ENCODE data around the gene STMN3. TPM values are rescaled to one million over a fixed set of nuclear protein-coding genes. Genes with fewer than 3 reads are reported as not detected.

STMN3 gene
- total RNA-seq: 10 to 100 TPM; 49.4 to 54.4 TPM

GRCh38 chr20:63653041-63653973 is at the start of gene STMN3:
TSS of gene STMN3 (minus strand) at chr20:63653424. CDS start at chr20:63653345, 79 bp downstream.
- DNase-seq: peak; percentile 82
- CTCF ChIA-PET: interaction anchor here (0.6 to 4.2 kb wide), 2 partner anchors 11 to 156 kb away, joined by 3 to 16 read pairs; no protein-coding TSS in a partner anchor
- peaks cover 25% of the 10 kb centered on the region for H3K4me1 Mint-ChIP-seq
- H3K9me3 Mint-ChIP-seq: no peaks in the 10 kb centered on the region
- H3K27ac Mint-ChIP-seq: peak within 1 kb of the TSS; percentile 70
- peak within 1 kb of the TSS; percentile 71 for H3K4me3 Mint-ChIP-seq
- H3K27me3 Mint-ChIP-seq: peaks cover 5% of the 10 kb centered on the region
- POLR2A ChIA-PET: no interaction called here
- no peaks in the 10 kb centered on the region for H3K36me3 Mint-ChIP-seq (ENCODE audit: low read depth)

- no peak overlapping the region for H3K27ac Mint-ChIP-seq
- CTCF ChIA-PET: interaction anchor here (0.6 to 1.3 kb wide), 3 partner anchors 62 to 165 kb away, joined by 3 to 4 read pairs (median 3); partner anchors contain the start of gene PTK6
- H3K4me3 Mint-ChIP-seq: no peak overlapping the region
- H3K4me1 Mint-ChIP-seq: peaks cover 22% of the 10 kb centered on the region
- H3K36me3 Mint-ChIP-seq (ENCODE audit: low read depth): peaks cover 23% of the 10 kb centered on the region
- no peaks in the 10 kb centered on the region for H3K9me3 Mint-ChIP-seq
- no peaks in the 10 kb centered on the region for H3K27me3 Mint-ChIP-seq
- DNase-seq: no peak
- POLR2A ChIA-PET: no interaction called here
Observed at GRCh38 chr20:63702036-63702665, 48.9 kb upstream of the STMN3 start.

DNA sequence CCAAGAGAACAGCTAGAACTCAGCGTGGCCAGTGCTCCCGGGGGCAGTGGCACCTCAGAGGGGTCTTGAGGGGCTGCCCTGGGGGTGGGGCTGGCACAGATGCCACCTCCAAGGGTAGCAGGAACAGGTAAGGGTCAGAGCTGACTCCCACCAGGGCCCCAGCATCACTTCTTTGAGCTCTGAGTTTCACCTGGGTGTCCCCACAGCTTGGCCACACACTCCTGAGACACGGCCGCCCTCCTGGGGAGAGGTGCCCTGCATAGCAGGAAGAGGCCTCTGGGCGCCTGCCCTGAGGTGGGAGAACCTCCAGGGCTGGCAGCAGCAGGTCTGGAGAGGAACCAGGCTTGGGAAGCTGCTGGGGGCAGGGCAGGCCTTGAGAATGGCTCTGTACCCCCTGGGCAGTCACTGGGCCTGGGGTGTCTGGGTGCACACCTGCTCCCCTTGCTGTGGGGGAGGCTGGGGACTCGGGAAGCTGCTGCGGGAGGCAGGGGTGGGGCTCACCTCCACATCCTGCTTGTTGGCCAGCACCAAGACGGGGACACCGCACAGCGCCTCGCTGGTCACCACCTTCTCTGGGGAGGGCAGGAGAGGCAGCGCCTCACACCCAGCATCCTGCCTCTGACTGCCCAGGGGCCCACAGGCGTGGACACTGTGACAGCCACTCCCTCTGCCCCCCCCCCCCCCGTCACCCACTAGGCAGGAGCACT is 48.3 kb upstream of the STMN3 start:
- no peak for DNase-seq
- Mint-ChIP-seq H3K4me1 (peaks cover 18% of the 10 kb centered on the region), H3K36me3 (ENCODE audit: low read depth) (peaks cover 17% of the 10 kb centered on the region), H3K4me3 (no peak overlapping the region), H3K27ac (no peak overlapping the region), H3K27me3 (no peaks in the 10 kb centered on the region), H3K9me3 (no peaks in the 10 kb centered on the region)
- ChIA-PET POLR2A (no interaction called here), CTCF (interaction anchor here (0.6 kb wide), 2 partner anchors 63 to 164 kb away, joined by 3 to 4 read pairs; partner anchors contain the start of gene PTK6)

DNA sequence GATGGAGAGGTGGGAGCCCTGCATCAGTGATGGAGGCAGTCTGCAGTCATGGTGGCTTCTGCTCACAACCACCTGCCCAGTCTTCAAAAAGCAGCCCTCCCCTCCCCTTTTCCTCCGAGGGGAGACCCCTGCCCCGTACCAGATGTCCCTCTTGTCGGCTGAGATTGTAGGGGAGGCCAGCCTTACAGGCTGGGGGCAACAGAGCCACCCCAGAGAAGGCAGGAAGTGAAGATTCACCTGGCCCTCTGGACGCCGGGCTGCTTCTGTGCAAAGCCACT is 47.8 kb upstream of the STMN3 start:
- Mint-ChIP-seq H3K36me3 (ENCODE audit: low read depth) (peaks cover 13% of the 10 kb centered on the region), H3K27ac (no peak overlapping the region), H3K4me1 (peaks cover 16% of the 10 kb centered on the region), H3K9me3 (no peaks in the 10 kb centered on the region), H3K4me3 (no peak overlapping the region), H3K27me3 (no peaks in the 10 kb centered on the region)
- ChIA-PET POLR2A (no interaction called here), CTCF (no interaction called here)
- no peak for DNase-seq

GRCh38 chr20:63700199-63701050 is 47.2 kb upstream of the STMN3 start:
- POLR2A ChIA-PET: no interaction called here
- no peak for DNase-seq
- no peaks in the 10 kb centered on the region for H3K27me3 Mint-ChIP-seq
- H3K36me3 Mint-ChIP-seq (ENCODE audit: low read depth): peaks cover 8% of the 10 kb centered on the region
- no peaks in the 10 kb centered on the region for H3K9me3 Mint-ChIP-seq
- H3K4me1 Mint-ChIP-seq: peaks cover 11% of the 10 kb centered on the region
- H3K27ac Mint-ChIP-seq: no peak overlapping the region
- CTCF ChIA-PET: no interaction called here
- no peak overlapping the region for H3K4me3 Mint-ChIP-seq

GRCh38 chr20:63699466-63700198 is 46.4 kb upstream of the STMN3 start:
- POLR2A ChIA-PET: no interaction called here
- Mint-ChIP-seq H3K9me3 (no peaks in the 10 kb centered on the region), H3K4me1 (peaks cover 9% of the 10 kb centered on the region), H3K4me3 (no peak overlapping the region), H3K36me3 (ENCODE audit: low read depth) (peaks cover 2% of the 10 kb centered on the region), H3K27me3 (no peaks in the 10 kb centered on the region), H3K27ac (no peak overlapping the region)
- DNase-seq: no peak
- CTCF ChIA-PET: interaction anchor here (1.0 to 1.7 kb wide), 3 partner anchors 15 to 96 kb away, joined by 3 to 5 read pairs (median 4); no protein-coding TSS in a partner anchor

- H3K27me3 Mint-ChIP-seq: no peaks in the 10 kb centered on the region
- H3K27ac Mint-ChIP-seq: no peak overlapping the region
- no peak for DNase-seq
- peaks cover under 1% of the 10 kb centered on the region for H3K36me3 Mint-ChIP-seq (ENCODE audit: low read depth)
- CTCF ChIA-PET: interaction anchor here (0.8 to 2.7 kb wide), 7 partner anchors 8 to 358 kb away, joined by 3 to 15 read pairs (median 4); partner anchors contain the start of genes ARFRP1 and ZGPAT
- H3K9me3 Mint-ChIP-seq: no peaks in the 10 kb centered on the region
- H3K4me3 Mint-ChIP-seq: no peak overlapping the region
- H3K4me1 Mint-ChIP-seq: peaks cover 9% of the 10 kb centered on the region
- POLR2A ChIA-PET: no interaction called here
Observed at GRCh38 chr20:63698739-63699465, 45.7 kb upstream of the STMN3 start.

DNA sequence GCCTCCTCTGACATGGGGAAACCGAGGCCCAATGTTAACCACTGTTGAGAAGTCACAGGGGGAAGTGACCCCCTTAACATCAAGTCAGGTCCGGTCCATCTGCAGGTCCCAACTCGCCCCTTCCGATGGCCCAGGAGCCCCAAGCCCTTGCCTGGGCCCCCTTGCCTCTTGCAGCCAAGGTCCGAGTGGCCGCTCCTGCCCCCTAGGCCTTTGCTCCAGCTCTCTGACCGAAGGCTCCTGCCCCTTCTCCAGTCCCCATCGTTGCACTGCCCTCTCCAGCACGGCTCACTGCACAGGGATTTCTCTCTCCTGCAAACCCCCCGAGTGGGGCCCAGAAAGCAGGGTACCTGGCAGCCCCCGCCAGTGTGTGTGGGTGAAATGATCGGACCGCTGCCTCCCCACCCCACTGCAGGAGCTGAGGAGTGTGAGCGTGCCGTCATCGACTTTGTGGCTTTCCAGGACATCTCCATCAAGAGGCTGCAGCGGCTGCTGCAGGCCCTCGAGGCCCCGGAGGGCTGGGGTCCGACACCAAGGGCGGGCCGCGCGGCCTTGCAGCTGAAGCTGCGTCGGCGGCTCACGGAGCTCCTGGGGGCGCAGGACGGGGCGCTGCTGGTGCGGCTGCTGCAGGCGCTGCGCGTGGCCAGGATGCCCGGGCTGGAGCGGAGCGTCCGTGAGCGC is 44.8 kb upstream of the STMN3 start:
- Mint-ChIP-seq H3K9me3 (no peaks in the 10 kb centered on the region), H3K4me1 (peaks cover 9% of the 10 kb centered on the region), H3K4me3 (no peak overlapping the region), H3K36me3 (ENCODE audit: low read depth) (peaks cover 4% of the 10 kb centered on the region), H3K27me3 (no peaks in the 10 kb centered on the region), H3K27ac (no peak overlapping the region)
- DNase-seq: no peak
- POLR2A ChIA-PET: no interaction called here
- CTCF ChIA-PET: interaction anchor here (0.6 to 2.7 kb wide), 6 partner anchors 9 to 170 kb away, joined by 3 to 15 read pairs (median 5); partner anchors contain the start of genes ARFRP1 and ZGPAT

DNA sequence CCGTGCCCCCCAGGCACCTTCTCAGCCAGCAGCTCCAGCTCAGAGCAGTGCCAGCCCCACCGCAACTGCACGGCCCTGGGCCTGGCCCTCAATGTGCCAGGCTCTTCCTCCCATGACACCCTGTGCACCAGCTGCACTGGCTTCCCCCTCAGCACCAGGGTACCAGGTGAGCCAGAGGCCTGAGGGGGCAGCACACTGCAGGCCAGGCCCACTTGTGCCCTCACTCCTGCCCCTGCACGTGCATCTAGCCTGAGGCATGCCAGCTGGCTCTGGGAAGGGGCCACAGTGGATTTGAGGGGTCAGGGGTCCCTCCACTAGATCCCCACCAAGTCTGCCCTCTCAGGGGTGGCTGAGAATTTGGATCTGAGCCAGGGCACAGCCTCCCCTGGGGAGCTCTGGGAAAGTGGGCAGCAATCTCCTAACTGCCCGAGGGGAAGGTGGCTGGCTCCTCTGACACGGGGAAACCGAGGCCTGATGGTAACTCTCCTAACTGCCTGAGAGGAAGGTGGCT is 44.2 kb upstream of the STMN3 start:
- Mint-ChIP-seq H3K27ac (no peak overlapping the region), H3K4me3 (no peak overlapping the region), H3K27me3 (no peaks in the 10 kb centered on the region), H3K36me3 (ENCODE audit: low read depth) (peaks cover 10% of the 10 kb centered on the region), H3K9me3 (no peaks in the 10 kb centered on the region), H3K4me1 (peaks cover 9% of the 10 kb centered on the region)
- ChIA-PET POLR2A (no interaction called here), CTCF (interaction anchor here (0.6 to 2.7 kb wide), 5 partner anchors 10 to 170 kb away, joined by 3 to 15 read pairs (median 6); partner anchors contain the start of genes ARFRP1 and ZGPAT)
- no peak for DNase-seq

- Mint-ChIP-seq H3K4me1 (peaks cover 5% of the 10 kb centered on the region), H3K9me3 (no peaks in the 10 kb centered on the region), H3K36me3 (ENCODE audit: low read depth) (peaks cover 11% of the 10 kb centered on the region), H3K27ac (peak within 1 kb of the TSS; percentile 25), H3K4me3 (no peak within 1 kb of the TSS), H3K27me3 (no peaks in the 10 kb centered on the region)
- CTCF ChIA-PET: interaction anchor here (1.1 to 2.7 kb wide), 5 partner anchors 10 to 159 kb away, joined by 3 to 15 read pairs (median 4); partner anchors contain the start of genes ARFRP1 and ZGPAT
- POLR2A ChIA-PET: no interaction called here
- no peak for DNase-seq
Observed at GRCh38 chr20:63696628-63697356, 43.6 kb upstream of the STMN3 start, which contains the start of gene TNFRSF6B. TSS of gene TNFRSF6B (plus strand) at chr20:63696652. CDS start at chr20:63696768, 116 bp downstream.

Data from activated CD4-positive, alpha-beta T cell treated with anti-CD3 and anti-CD28 coated beads, Interleukin-2, amount 10 ng/mL, durations not matched to agents 7 days and 5 days (primary cell).